ENCODE results near the gene CBX2. TPM values are rescaled to one million over a fixed set of nuclear protein-coding genes. Genes with fewer than 3 reads are reported as not detected.

Gene CBX2
- total RNA-seq, 4 donors from 2014 or later = 0.54 to 1.7 (median 1.1) TPM

- no peak overlapping the region for H3K4me3 ChIP-seq (replicated peaks in 1 of 3)
- intact Hi-C loops (cut with DNase I) = no loop called here
- H3K36me3 ChIP-seq = no peaks in the 10 kb centered on the region
- H3K9me3 ChIP-seq = no peaks in the 10 kb centered on the region
- peaks cover 7 to 18% of the 10 kb centered on the region in 2 donors for H3K4me1 ChIP-seq
- TF ChIP-seq POLR2A (IDR thresholded peaks at IDR 0.05) = no peak
- TF ChIP-seq, protein P1, sequence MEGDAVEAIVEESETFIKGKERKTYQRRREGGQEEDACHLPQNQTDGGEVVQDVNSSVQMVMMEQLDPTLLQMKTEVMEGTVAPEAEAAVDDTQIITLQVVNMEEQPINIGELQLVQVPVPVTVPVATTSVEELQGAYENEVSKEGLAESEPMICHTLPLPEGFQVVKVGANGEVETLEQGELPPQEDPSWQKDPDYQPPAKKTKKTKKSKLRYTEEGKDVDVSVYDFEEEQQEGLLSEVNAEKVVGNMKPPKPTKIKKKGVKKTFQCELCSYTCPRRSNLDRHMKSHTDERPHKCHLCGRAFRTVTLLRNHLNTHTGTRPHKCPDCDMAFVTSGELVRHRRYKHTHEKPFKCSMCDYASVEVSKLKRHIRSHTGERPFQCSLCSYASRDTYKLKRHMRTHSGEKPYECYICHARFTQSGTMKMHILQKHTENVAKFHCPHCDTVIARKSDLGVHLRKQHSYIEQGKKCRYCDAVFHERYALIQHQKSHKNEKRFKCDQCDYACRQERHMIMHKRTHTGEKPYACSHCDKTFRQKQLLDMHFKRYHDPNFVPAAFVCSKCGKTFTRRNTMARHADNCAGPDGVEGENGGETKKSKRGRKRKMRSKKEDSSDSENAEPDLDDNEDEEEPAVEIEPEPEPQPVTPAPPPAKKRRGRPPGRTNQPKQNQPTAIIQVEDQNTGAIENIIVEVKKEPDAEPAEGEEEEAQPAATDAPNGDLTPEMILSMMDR (IDR thresholded peaks at IDR 0.05) = no peak
- H3K27me3 ChIP-seq = no peaks in the 10 kb centered on the region
- no peak for DNase-seq
- no peak overlapping the region for H3K27ac ChIP-seq
- 89 to 91% methylated on average over 6 of the region's 6 CpGs for WGBS, 2 donors
These were observed 2.3 kb upstream of the CBX2 start for GRCh38 chr17:79775632-79776031.

- no peak for DNase-seq
- no peaks in the 10 kb centered on the region for H3K27me3 ChIP-seq
- 78 to 80% methylated on average over 11 of the region's 11 CpGs for WGBS, 2 donors
- intact Hi-C loops (cut with DNase I) = no loop called here
- H3K4me1 ChIP-seq = peaks cover 7 to 18% of the 10 kb centered on the region in 2 donors
- no peak for TF ChIP-seq POLR2A (IDR thresholded peaks at IDR 0.05)
- TF ChIP-seq, protein P1 (IDR thresholded peaks at IDR 0.05) = no peak
- H3K9me3 ChIP-seq = no peaks in the 10 kb centered on the region
- H3K4me3 ChIP-seq (replicated peaks in 1 of 3) = no peak overlapping the region
- no peaks in the 10 kb centered on the region for H3K36me3 ChIP-seq
- no peak overlapping the region for H3K27ac ChIP-seq
These were observed 1.4 kb upstream of the CBX2 start for GRCh38 chr17:79776376-79777119.

GRCh38 chr17:79777120-79777893, 641 bp upstream of the CBX2 start:
- intact Hi-C loops (cut with DNase I) = no loop called here
- TF ChIP-seq, protein P1 (IDR thresholded peaks at IDR 0.05) = peak in 2 of 6 experiments; percentile 8 to 28
- TF ChIP-seq POLR2A (IDR thresholded peaks at IDR 0.05) = no peak
- no peaks in the 10 kb centered on the region for H3K9me3 ChIP-seq
- DNase-seq = peak; percentile 63
- no peaks in the 10 kb centered on the region for H3K36me3 ChIP-seq
- no peaks in the 10 kb centered on the region for H3K27me3 ChIP-seq
- peaks cover 7 to 18% of the 10 kb centered on the region in 2 donors for H3K4me1 ChIP-seq
- peak overlapping the region in 2 of 3 donors; percentile 48 to 50 for H3K4me3 ChIP-seq (replicated peaks in 1 of 3)
- H3K27ac ChIP-seq = peak overlapping the region in 2 of 3 donors; percentile 5 to 30
- WGBS, 2 donors = 7 to 8% methylated on average over 40 to 44 of the region's 51 CpGs

DNA sequence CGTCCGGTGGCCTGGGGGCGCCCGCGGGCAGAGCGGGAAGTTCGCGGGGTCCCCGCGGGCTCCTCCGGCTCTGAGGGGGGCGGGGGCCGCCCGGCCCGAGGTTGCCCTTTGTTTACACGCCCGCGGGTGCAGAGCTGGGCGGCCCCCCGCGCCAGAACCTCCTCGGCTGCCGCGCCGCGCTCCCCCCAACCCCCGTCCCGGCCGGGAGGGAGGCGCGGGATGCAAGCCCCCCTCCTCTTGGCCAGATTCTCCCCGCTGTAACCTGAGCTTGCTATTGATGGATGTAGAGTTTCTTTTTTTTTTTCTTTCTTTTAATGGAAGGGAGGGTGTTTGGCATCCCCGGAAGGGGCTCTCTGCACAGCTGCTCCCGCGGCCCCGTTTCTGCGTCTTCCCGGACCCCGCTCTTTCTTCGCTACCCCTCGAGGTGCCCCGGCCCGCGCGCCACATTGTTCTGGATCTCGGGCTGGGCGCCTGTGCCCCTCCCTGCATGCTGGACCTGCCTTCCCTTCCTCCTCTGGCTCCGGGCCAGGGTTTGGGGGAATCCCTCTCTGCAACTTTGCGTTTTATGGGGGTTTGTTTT, 646 bp downstream of the CBX2 start:
- H3K4me1 ChIP-seq = peaks cover 7 to 18% of the 10 kb centered on the region in 2 donors
- no peaks in the 10 kb centered on the region for H3K9me3 ChIP-seq
- H3K4me3 ChIP-seq (replicated peaks in 1 of 3) = peak overlapping the region; percentile 17 to 73 (median 37)
- DNase-seq = peak; percentile 33 to 34
- H3K27ac ChIP-seq = no peak overlapping the region
- H3K36me3 ChIP-seq = no peaks in the 10 kb centered on the region
- 3% methylated on average over 28 to 34 of the region's 49 CpGs for WGBS, 2 donors
- intact Hi-C loops (cut with DNase I) = no loop called here
- TF ChIP-seq, protein P1 (IDR thresholded peaks at IDR 0.05) = no peak
- no peak for TF ChIP-seq POLR2A (IDR thresholded peaks at IDR 0.05)
- H3K27me3 ChIP-seq = no peaks in the 10 kb centered on the region
